Stomach (tissue), 9 donors: ENCODE data around the gene ILRUN. TPM values are rescaled to one million over a fixed set of nuclear protein-coding genes. Genes with fewer than 3 reads are reported as not detected.
A peak's percentile ranks its signal among the peaks of the same experiment; 100 is the strongest.
"Not testable (repeated sequence)": the region's sequence is repeated elsewhere in the genome, so short reads cannot be mapped to it uniquely, and the experiment has no call there.

Experiments
- DNase-seq, 2 donors: peaks; one replicate each; pipeline versions ENCODE4 v3.0.0 to v3.0.0-alpha.2; 2013 to 2019
- H3K27ac ChIP-seq, 5 donors: fragments of 200-600 bp in 4 of 5; sonication (generic) in 4 of 5; one replicate each; pipeline ENCODE4 v1.5.1; 2013 to 2019; ENCODE audit warnings: mild to moderate bottlenecking in 1 of 5, moderate library complexity in 1 of 5
- H3K27me3 ChIP-seq, 3 donors: fragments of 200-600 bp; sonication (generic); one replicate each; pipeline ENCODE4 v1.5.1; 2017 to 2019; ENCODE audit warnings: mixed run types in 1 of 3
- H3K36me3 ChIP-seq, 4 donors: fragments of 200-600 bp; sonication (generic); 1 replicate in 3 of 4; 2 replicates in 1 of 4; pipeline ENCODE4 v1.5.1; 2016 to 2019
- H3K4me1 ChIP-seq, 4 donors: fragments of 200-600 bp; sonication (generic); one replicate each; pipeline ENCODE4 v1.5.1; 2016 to 2019
- H3K4me3 ChIP-seq, 4 donors: fragments of 200-600 bp; sonication (generic) in 3 of 4; one replicate each; pipeline ENCODE4 v1.5.1; 2016 to 2019; ENCODE audit warnings: mild to moderate bottlenecking in 1 of 4
- H3K9me3 ChIP-seq, 4 donors: fragments of 200-600 bp; sonication (generic); one replicate each; pipeline ENCODE4 v1.5.1; 2016 to 2019
- CTCF ChIP-seq, 7 experiments: fragments of 450-650 bp in 4 of 7; fragments of 200-600 bp in 3 of 7; sonication (generic) in 3 of 7; IDR thresholded peaks; one replicate each; pipeline ENCODE4 v1.5.1; 2016 to 2019; ENCODE audit warnings: antibody characterized with exemption in 7 of 7, control low read depth in 2 of 7, mild to moderate bottlenecking in 1 of 7
- EP300 ChIP-seq: sonication (generic); formaldehyde crosslinking; IDR thresholded peaks from one replicate; pipeline ENCODE4 v1.6.1; 2017; ENCODE audit warnings: antibody characterized with exemption
- POLR2A ChIP-seq, 4 donors: fragments of 450-650 bp; IDR thresholded peaks; one replicate each; pipeline ENCODE4 v1.6.1; 2016; ENCODE audit warnings: antibody characterized with exemption in 4 of 4, control low read depth in 2 of 4, mild to moderate bottlenecking in 1 of 4, moderate library complexity in 1 of 4
- POLR2AphosphoS5 ChIP-seq, 3 donors: sonication (generic); formaldehyde crosslinking; IDR thresholded peaks; one replicate each; pipeline ENCODE4 v1.6.1; 2016; ENCODE audit warnings: antibody characterized with exemption in 3 of 3
- WGBS, 5 donors: extraction: QIAGEN DNeasy Blood & Tissue Kit in 3 of 5; methylation state at CpG; one replicate each; pipeline versions ENCODE4 v1.1.5 to v1.1.7; 2013 to 2018; 5-methylcytosine and 5-hydroxymethylcytosine counted together
- intact Hi-C: fragments of 100-400 bp; cut with DNase I; formaldehyde crosslinking; loops from one replicate; pipeline ENCODE4 v1.15.1; 2023; ENCODE audit warnings: low total_unique reads
- polyA plus RNA-seq, 3 donors: library from polyadenylated mRNA; stranded (reverse); fragments of 200-250 nt; gene quantifications; one replicate each; pipeline ENCODE4 v1.2.3, GENCODE V29; 2013
- total RNA-seq, 5 donors: library from RNA; depleted of rRNA; stranded (reverse); fragments of >200 nt; gene quantifications; one replicate each; pipeline versions ENCODE4 v1.1.0 to v1.2.3, GENCODE V29; 2014 to 2016
- donor health status: healthy with polysubstance abuse.
- donor health status: Bipolar disorder and iron deficiency.
- donor health status: healthy.

Gene ILRUN
- total and polyA plus RNA-seq, 8 donors = 27.0 to 89.3 (median 43.6) TPM

DNA sequence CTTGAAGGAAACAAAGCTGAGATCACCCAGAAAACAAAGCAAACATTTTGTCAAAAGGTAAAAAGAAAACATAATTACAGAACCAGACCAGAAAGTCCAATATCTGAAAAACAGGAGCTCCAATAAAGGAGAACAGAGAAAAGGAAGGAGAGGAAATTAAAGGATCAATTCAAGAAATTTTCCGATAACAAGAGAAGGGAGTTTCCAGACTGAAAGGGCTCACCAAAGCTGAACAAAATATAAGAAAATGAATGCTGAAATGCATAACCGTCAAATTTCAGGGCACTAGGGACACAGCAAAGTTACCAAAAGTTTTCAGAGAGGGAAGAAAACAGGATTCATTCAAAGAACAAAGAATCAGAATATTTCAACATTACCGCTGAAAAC is 23.9 kb downstream of the ILRUN start:
- intact Hi-C loops = no loop called here
- H3K4me3 ChIP-seq = no peak overlapping the region
- H3K27ac ChIP-seq = peak overlapping the region in 3 of 5 donors; percentile 55 to 80 (median 61)
- H3K4me1 ChIP-seq = peaks cover 42 to 58% (median 49%) of the 10 kb centered on the region in 4 donors
- no peaks in the 10 kb centered on the region for H3K27me3 ChIP-seq
- 62 to 81% (median 76%) methylated on average over 3 of the region's 3 CpGs for WGBS, 5 donors
- H3K36me3 ChIP-seq = peaks cover 0 to 3% (median 0%) of the 10 kb centered on the region in 4 donors
- DNase-seq = no peak
- H3K9me3 ChIP-seq = no peaks in the 10 kb centered on the region
- TF ChIP-seq EP300 = no peak
- TF ChIP-seq POLR2A (IDR thresholded peaks at IDR 0.05) = no peak
- TF ChIP-seq POLR2AphosphoS5 (IDR thresholded peaks at IDR 0.05) = no peak
- no peak for TF ChIP-seq CTCF (IDR thresholded peaks at IDR 0.05)

DNA sequence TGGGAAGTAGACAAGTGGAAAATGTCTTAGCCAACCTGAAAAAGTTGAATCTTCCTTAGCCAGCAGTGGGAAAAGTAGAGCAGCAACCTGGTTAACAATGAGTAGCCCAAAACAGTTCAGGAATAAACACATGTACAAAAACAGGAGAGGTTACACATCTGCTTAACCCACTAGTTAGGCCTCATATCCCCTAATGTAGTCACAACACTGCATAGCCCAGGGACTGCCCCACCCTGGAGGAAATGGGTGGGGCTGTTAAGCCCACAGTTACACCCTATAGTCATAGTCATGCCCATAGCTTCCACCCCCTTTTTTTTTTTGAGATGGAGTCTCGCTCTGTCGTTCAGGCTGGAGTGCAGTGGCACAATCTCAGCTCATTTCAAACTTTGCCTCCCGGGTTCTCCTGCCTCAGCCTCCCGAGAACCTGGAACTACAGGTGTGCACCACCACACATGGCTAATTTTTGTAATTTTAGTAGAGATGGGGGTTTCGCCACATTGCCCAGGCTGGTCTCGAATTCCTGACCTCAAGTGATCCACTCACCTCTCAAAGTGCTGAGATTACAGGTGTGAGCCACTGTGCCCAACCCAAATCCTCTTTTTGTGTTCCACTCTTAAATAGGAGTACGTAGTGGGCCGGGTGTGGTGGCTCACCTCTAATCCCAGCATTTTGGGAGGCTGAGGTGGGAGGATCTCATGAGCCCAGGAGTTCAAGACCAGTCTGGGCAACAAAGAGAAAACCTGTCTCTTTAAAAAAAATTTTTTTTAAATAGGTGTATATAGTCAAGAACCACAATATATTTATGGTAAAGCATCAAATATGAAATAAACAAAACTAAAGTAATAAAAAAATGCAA is 24.5 kb downstream of the ILRUN start:
- H3K4me3 ChIP-seq = no peak overlapping the region
- DNase-seq = peak in 1 of 2 donors; percentile 76
- no peaks in the 10 kb centered on the region for H3K9me3 ChIP-seq
- intact Hi-C loops = no loop called here
- H3K4me1 ChIP-seq = peaks cover 42 to 65% (median 53%) of the 10 kb centered on the region in 4 donors
- no peak for TF ChIP-seq CTCF (IDR thresholded peaks at IDR 0.05)
- no peak for TF ChIP-seq POLR2A (IDR thresholded peaks at IDR 0.05)
- TF ChIP-seq EP300 = no peak
- peak in 1 of 3 donors; percentile 50 for TF ChIP-seq POLR2AphosphoS5 (IDR thresholded peaks at IDR 0.05)
- WGBS, 5 donors = 72 to 86% (median 84%) methylated on average over 8 of the region's 8 CpGs
- peaks cover 0 to 1% (median 0%) of the 10 kb centered on the region in 4 donors for H3K36me3 ChIP-seq
- no peaks in the 10 kb centered on the region for H3K27me3 ChIP-seq
- H3K27ac ChIP-seq = peak overlapping the region in 4 of 5 donors; percentile 45 to 80 (median 58)

DNA sequence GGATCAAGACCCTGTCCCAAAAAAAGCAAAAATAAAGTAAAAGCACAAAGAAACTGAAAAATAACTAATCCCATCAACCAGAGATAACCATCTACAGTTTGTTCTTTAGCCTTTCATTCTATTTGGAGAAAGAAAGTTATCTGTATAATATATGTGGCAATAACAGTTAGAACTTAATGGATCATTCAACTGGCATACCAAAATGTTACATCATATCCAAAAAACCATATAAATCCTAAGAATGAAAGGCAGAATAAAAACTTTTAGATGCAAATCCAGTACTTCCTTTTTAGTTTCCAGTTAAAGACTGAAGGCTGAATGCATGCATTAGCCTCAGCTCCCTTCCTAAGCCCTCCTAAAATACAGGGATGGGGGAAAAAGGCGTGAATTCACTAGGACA is 25.2 kb downstream of the ILRUN start:
- intact Hi-C loops = no loop called here

GRCh38 chr6:34668799-34669198 is 27.8 kb downstream of the ILRUN start:
- H3K4me3 ChIP-seq, H3K27ac ChIP-seq, intact Hi-C loops, DNase-seq, H3K36me3 ChIP-seq, H3K27me3 ChIP-seq, H3K9me3 ChIP-seq: not testable (repeated sequence)
- peaks cover 39 to 74% (median 58%) of the 10 kb centered on the region in 4 donors for H3K4me1 ChIP-seq
- WGBS, 5 donors = 95 to 99% (median 98%) methylated on average over 5 of the region's 5 CpGs

More for the DNA sequence above, 25.2 kb downstream of the ILRUN start:
- Histone ChIP-seq H3K9me3 (no peaks in the 10 kb centered on the region), H3K27me3 (no peaks in the 10 kb centered on the region), H3K36me3 (no peaks in the 10 kb centered on the region), H3K4me3 (no peak overlapping the region), H3K27ac (peak overlapping the region in 4 of 5 donors; percentile 45 to 80 (median 58)), H3K4me1 (peaks cover 42 to 71% (median 57%) of the 10 kb centered on the region in 4 donors)
- 76 to 94% (median 82%) methylated on average over 1 of the region's 1 CpG for WGBS, 5 donors
- DNase-seq = no peak
- TF ChIP-seq EP300 = no peak
- no peak for TF ChIP-seq POLR2A (IDR thresholded peaks at IDR 0.05)
- no peak for TF ChIP-seq POLR2AphosphoS5 (IDR thresholded peaks at IDR 0.05)
- no peak for TF ChIP-seq CTCF (IDR thresholded peaks at IDR 0.05)
